K562 (cell line): Measurements from ENCODE around the gene ROBO1. TPM values are rescaled to one million over a fixed set of nuclear protein-coding genes. Genes with fewer than 3 reads are reported as not detected.

Experiments
- ATAC-seq: fragments of 200-7000 bp; cut with Tn5 transposase; 3 replicates; pipeline ENCODE4 v1.9.1; 2020; ENCODE audit warnings: moderate library complexity
- BruUV-seq: library from RNA; stranded (reverse); fragments of 400-500 nt; replicated peaks from 2 replicates; lab custom pipeline; 2021; lab: Mats Ljungman, UMichigan
- CTCF ChIA-PET: fragments of 300-600 bp; formaldehyde crosslinking; extraction: SDS; loops from one replicate; lab custom pipeline; 2021; ENCODE audit warnings: low intra/inter-chr PET ratio; lab: Yijun Ruan, JAX
- POLR2A ChIA-PET: fragments of 300-600, 350-650 bp; sonication (Branson Sonifier 250); formaldehyde crosslinking; extraction: SDS; loops from one replicate; lab custom pipeline; 2021; ENCODE audit warnings: antibody characterized with exemption, inconsistent platforms; lab: Yijun Ruan, JAX
- DNase-seq, 4 experiments: peaks; one replicate each; pipeline versions ENCODE4 v3.0.0 to v3.0.0-alpha.2; 2011 to 2018; ENCODE audit warnings: low spot score in 3 of 4, mixed read lengths in 3 of 4; ENCODE audit errors: extremely low read depth in 1 of 4
- FAIRE-seq: peaks from 2 replicates; lab custom pipeline; 2011; peaks lifted over from hg19 to GRCh38; lab: Jason Lieb, UNC
- H2AFZ ChIP-seq: 2 replicates; pipeline ENCODE4 v1.6.0; 2011; ENCODE audit warnings: low read depth, low read length, control low read depth, inconsistent platforms
- H3K27ac ChIP-seq: fragments of 200-600 bp; 3 replicates; pipeline ENCODE4 v1.8.0; 2011; ENCODE audit warnings: low read depth, mild to moderate bottlenecking, control low read depth, inconsistent platforms, low read length, moderate library complexity, mixed read lengths; ENCODE audit errors: extremely low read depth
- H3K27me3 ChIP-seq, 2 experiments: fragments of 300-600 bp in 1 of 2; 2 replicates in 1 of 2; 3 replicates in 1 of 2; pipeline versions ENCODE4 v1.6.0 to v1.8.0; 2011; ENCODE audit warnings: inconsistent platforms in 2 of 2, low read length in 2 of 2, mild to moderate bottlenecking in 1 of 2, mixed read lengths in 1 of 2, moderate library complexity in 1 of 2; ENCODE audit not compliant: control insufficient read depth in 2 of 2, insufficient read depth in 2 of 2
- H3K36me3 ChIP-seq: fragments of 300-600 bp; 3 replicates; pipeline ENCODE4 v1.8.0; 2011; ENCODE audit warnings: mild to moderate bottlenecking, low read length, inconsistent platforms; ENCODE audit not compliant: control insufficient read depth, insufficient read depth
- H3K4me1 ChIP-seq, 2 experiments: fragments of 200-600 bp in 1 of 2; replicated peaks in 1 of 2; 2 replicates in 1 of 2; 3 replicates in 1 of 2; pipeline versions ENCODE4 v1.5.1 to v1.8.0; 2011; ENCODE audit warnings: inconsistent platforms in 2 of 2, low read length in 2 of 2, mild to moderate bottlenecking in 1 of 2, mixed read lengths in 1 of 2, moderate library complexity in 1 of 2; ENCODE audit not compliant: control insufficient read depth in 2 of 2, insufficient read depth in 2 of 2
- H3K4me2 ChIP-seq: 2 replicates; pipeline ENCODE4 v1.6.1; 2011; ENCODE audit warnings: low read length, control low read depth, inconsistent platforms, mixed read lengths; ENCODE audit not compliant: insufficient read depth
- H3K4me3 ChIP-seq: fragments of 200-600 bp; sonication (generic), shearing (Covaris generic); 2 replicates; pipeline ENCODE4 v1.5.1; 2016; ENCODE audit warnings: control low read depth, inconsistent platforms
- H3K79me2 ChIP-seq: fragments of 200-600 bp; 3 replicates; pipeline ENCODE4 v1.8.0; 2011; ENCODE audit warnings: low read length, inconsistent platforms; ENCODE audit not compliant: control insufficient read depth, insufficient read depth
- H3K9ac ChIP-seq, 2 experiments: 2 replicates each; pipeline versions ENCODE4 v1.6.0 to v1.6.1; 2011; ENCODE audit warnings: low read depth in 2 of 2, low read length in 2 of 2, control low read depth in 1 of 2, inconsistent platforms in 1 of 2, mild to moderate bottlenecking in 1 of 2, mixed read lengths in 1 of 2; ENCODE audit not compliant: insufficient read depth in 1 of 2
- H3K9me1 ChIP-seq: one replicate; pipeline ENCODE4 v1.6.0; 2011; ENCODE audit warnings: inconsistent platforms, mild to moderate bottlenecking, low read length, moderate library complexity; ENCODE audit not compliant: control insufficient read depth, insufficient read depth
- H3K9me3 ChIP-seq: replicated peaks from 2 replicates; pipeline ENCODE4 v1.5.1; 2011; ENCODE audit warnings: low read depth, low read length, inconsistent platforms; ENCODE audit not compliant: control insufficient read depth, insufficient read depth
- H4K20me1 ChIP-seq: replicated peaks from 2 replicates; pipeline ENCODE4 v1.6.1; 2011; ENCODE audit warnings: low read length, inconsistent platforms, mixed read lengths; ENCODE audit not compliant: control insufficient read depth, insufficient read depth
- BRF2 ChIP-seq: IDR thresholded peaks from 3 replicates; pipeline ENCODE4 v1.6.1; 2011; ENCODE audit warnings: borderline replicate concordance, mild to moderate bottlenecking; ENCODE audit not compliant: insufficient read length, insufficient read depth
- ETV1 ChIP-seq: fragments of 450-650 bp; conservative IDR thresholded peaks from 2 replicates; pipeline ENCODE4 v1.6.1; 2016; ENCODE audit warnings: missing genetic modification characterization, control low read depth, low read depth, missing compliant biosample characterization
- FOXP4 ChIP-seq: sonication (generic); formaldehyde crosslinking; IDR thresholded peaks from 2 replicates; pipeline ENCODE4 v1.8.0; 2022; ENCODE audit warnings: mild to moderate bottlenecking, missing genetic modification reagents, borderline replicate concordance
- HLTF ChIP-seq: fragments of 450-650 bp; IDR thresholded peaks from 2 replicates; pipeline ENCODE4 v1.6.1; 2016
- HMGN3 ChIP-seq: IDR thresholded peaks from 2 replicates; pipeline ENCODE4 v1.6.1; 2011; ENCODE audit warnings: borderline replicate concordance, low read depth, mild to moderate bottlenecking, mixed read lengths, low read length; ENCODE audit not compliant: insufficient read length; ENCODE audit errors: extremely low read depth
- MCM3 ChIP-seq: fragments of 450-650 bp; IDR thresholded peaks from 2 replicates; pipeline ENCODE4 v1.6.1; 2016
- MCM5 ChIP-seq: fragments of 450-650 bp; IDR thresholded peaks from 2 replicates; pipeline ENCODE4 v1.6.1; 2016; ENCODE audit warnings: low read depth
- PHF20 ChIP-seq: fragments of 450-650 bp; IDR thresholded peaks from 2 replicates; pipeline ENCODE4 v1.6.1; 2018; ENCODE audit not compliant: partially characterized antibody
- TCFL5 ChIP-seq: fragments of 250-450 bp; sonication (Bioruptor Pico); conservative IDR thresholded peaks from 2 replicates; pipeline ENCODE4 v1.6.1; 2021; ENCODE audit warnings: mild to moderate bottlenecking, moderate library complexity, matching md5 sums
- ZNF165 ChIP-seq: fragments of 250-450 bp; sonication (Bioruptor Pico); IDR thresholded peaks from 2 replicates; pipeline ENCODE4 v1.4.0; 2020; ENCODE audit warnings: borderline replicate concordance
- ZNF707 ChIP-seq: fragments of 250-450 bp; sonication (Bioruptor Pico); conservative IDR thresholded peaks from 2 replicates; pipeline ENCODE4 v1.8.0; 2022; ENCODE audit warnings: inconsistent platforms, mild to moderate bottlenecking, moderate library complexity
- ZNF785 ChIP-seq: fragments of 250-450 bp; sonication (Bioruptor Pico); IDR thresholded peaks from 2 replicates; pipeline ENCODE4 v1.4.0; 2020; ENCODE audit warnings: mild to moderate bottlenecking
- WGBS: fragments of 100-300 bp; shearing (Covaris generic); methylation state at CpG from one replicate; pipeline ENCODE4 v1.1.6; 2016; ENCODE audit warnings: low coverage, mixed read lengths; ENCODE audit not compliant: insufficient coverage; ENCODE audit errors: missing lambda C conversion rate; 5-methylcytosine and 5-hydroxymethylcytosine counted together
- in situ Hi-C: fragments of 300-500 bp; cut with MboI; formaldehyde crosslinking; loops from 4 replicates; pipeline ENCODE4 v1.15.0; 2018; ENCODE audit warnings: inconsistent platforms, mixed read lengths
- intact Hi-C: fragments of 100-400 bp; cut with micrococcal nuclease; formaldehyde crosslinking; loops from 2 replicates; pipeline ENCODE4 v1.14.2; 2022
- polyA plus RNA-seq, 8 experiments: library from polyadenylated mRNA; depleted of rRNA in 4 of 8; stranded (reverse) in 5 of 8; unstranded in 3 of 8; fragments of >200 nt; fragmentation: Nextera tagmentation in 2 of 8; fragmentation: Illumina TruSeq in 1 of 8; extraction: Ambion mirVana in 2 of 8; extraction: Trizol in 1 of 8; gene quantifications; 2 replicates each; pipeline versions ENCODE4 v1.2.1 to v1.2.3, GENCODE V29; 2011 to 2014; ENCODE audit warnings: inconsistent platforms in 1 of 8, missing spikeins in 1 of 8
- total RNA-seq, 7 experiments: library from RNA; depleted of rRNA in 6 of 7; stranded (reverse); fragments of >200 nt in 6 of 7; fragmentation: Illumina TruSeq in 2 of 7; extraction: Trizol in 2 of 7; gene quantifications; 2 replicates each; pipeline versions ENCODE4 v1.2.1 to v1.2.3, GENCODE V29; 2011 to 2021; ENCODE audit warnings: low replicate concordance in 1 of 7

The ROBO1 gene
- total and polyA plus RNA-seq, 9 of the 15 experiments (the other 6 are each of a cell fraction or from before 2014, with no cell fraction given): 0.01 to 0.53 (median 0.17) TPM; not detected in 5

GRCh38 chr3:79654019-79654418, 113.8 kb downstream of the ROBO1 start:
- DNase-seq (no peak), FAIRE-seq (no peak), ATAC-seq (no peak)
- no peak overlapping the region for H3K27ac ChIP-seq
- no peak overlapping the region for H3K4me3 ChIP-seq
- no peaks in the 10 kb centered on the region for H3K27me3 ChIP-seq
- H3K9me1 ChIP-seq: no peaks in the 10 kb centered on the region
- intact Hi-C loops (no loop called here), in situ Hi-C loops (no loop called here)
- ChIA-PET CTCF (no interaction called here), POLR2A (no interaction called here)
- no peak overlapping the region for H3K4me2 ChIP-seq
- H2AFZ ChIP-seq: no peak overlapping the region
- 0% methylated on average over 3 of the region's 3 CpGs for WGBS
- H3K9me3 ChIP-seq: no peaks in the 10 kb centered on the region
- no peaks in the 10 kb centered on the region for H3K79me2 ChIP-seq
- H3K4me1 ChIP-seq: no peaks in the 10 kb centered on the region
- no peaks in the 10 kb centered on the region for H4K20me1 ChIP-seq
- BruUV-seq: no TSS peak
- no peak overlapping the region for H3K9ac ChIP-seq
- TF ChIP-seq HLTF: no peak
- no peak for TF ChIP-seq ZNF165
- TF ChIP-seq MCM5: no peak
- TF ChIP-seq HMGN3: no peak
- TF ChIP-seq ETV1 (tag): no peak
- TF ChIP-seq FOXP4 (CRISPR knock-in tag): no peak
- no peak for TF ChIP-seq ZNF707 (CRISPR knock-in tag)
- TF ChIP-seq PHF20: no peak
- TF ChIP-seq ZNF785: no peak
- TF ChIP-seq TCFL5 (CRISPR knock-in tag): no peak
- TF ChIP-seq MCM3: no peak
- no peak for TF ChIP-seq BRF2
- no peaks in the 10 kb centered on the region for H3K36me3 ChIP-seq
